Spleen (tissue), 11 donors: ENCODE data around the gene CCDC138. TPM values are rescaled to one million over a fixed set of nuclear protein-coding genes. Genes with fewer than 3 reads are reported as not detected.

ENCODE experiments used
- DNase-seq: peaks from one replicate; pipeline ENCODE4 v3.0.0-alpha.2; 2020
- H3K27ac ChIP-seq, 8 donors: fragments of 200-600 bp; sonication (generic) in 7 of 8; 1 replicate in 4 of 8; 2 replicates in 4 of 8; pipeline versions ENCODE4 v1.5.0 to v1.8.0; 2016 to 2021; ENCODE audit warnings: inconsistent platforms in 4 of 8, mild to moderate bottlenecking in 4 of 8, moderate library complexity in 1 of 8
- H3K27me3 ChIP-seq, 7 donors: fragments of 200-600 bp; sonication (generic) in 6 of 7; replicated peaks in 1 of 7; 1 replicate in 4 of 7; 2 replicates in 3 of 7; pipeline versions ENCODE4 v1.5.0 to v1.8.0; 2016 to 2021; ENCODE audit warnings: inconsistent platforms in 3 of 7, mild to moderate bottlenecking in 1 of 7
- H3K36me3 ChIP-seq, 6 donors: fragments of 200-600 bp; sonication (generic) in 5 of 6; 1 replicate in 4 of 6; 2 replicates in 2 of 6; pipeline versions ENCODE4 v1.5.0 to v1.8.0; 2016 to 2021; ENCODE audit warnings: inconsistent platforms in 2 of 6
- H3K4me1 ChIP-seq, 6 donors: fragments of 200-600 bp; sonication (generic) in 5 of 6; 1 replicate in 3 of 6; 2 replicates in 3 of 6; pipeline versions ENCODE4 v1.5.0 to v1.8.0; 2016 to 2021; ENCODE audit warnings: inconsistent platforms in 3 of 6
- H3K4me3 ChIP-seq, 8 donors: fragments of 200-600 bp; sonication (generic) in 7 of 8; 1 replicate in 4 of 8; 2 replicates in 4 of 8; pipeline versions ENCODE4 v1.5.0 to v1.8.0; 2016 to 2021; ENCODE audit warnings: inconsistent platforms in 4 of 8, mild to moderate bottlenecking in 4 of 8, moderate library complexity in 2 of 8
- H3K9me3 ChIP-seq, 8 donors: fragments of 200-600 bp; sonication (generic) in 7 of 8; 1 replicate in 4 of 8; 2 replicates in 4 of 8; pipeline versions ENCODE4 v1.5.0 to v1.8.0; 2016 to 2021; ENCODE audit warnings: inconsistent platforms in 4 of 8
- POLR2A ChIP-seq, 3 donors: fragments of 450-650 bp; IDR thresholded peaks; one replicate each; pipeline ENCODE4 v1.5.1; 2017; ENCODE audit warnings: antibody characterized with exemption in 3 of 3, mild to moderate bottlenecking in 1 of 3
- POLR2AphosphoS5 ChIP-seq, 3 donors: sonication (generic); formaldehyde crosslinking; IDR thresholded peaks; one replicate each; pipeline ENCODE4 v1.5.1; 2017; ENCODE audit warnings: antibody characterized with exemption in 3 of 3
- WGBS, 5 donors: extraction: QIAGEN DNeasy Blood & Tissue Kit in 3 of 5; methylation state at CpG; one replicate each; pipeline versions ENCODE4 v1.1.5 to v1.1.7; 2013 to 2018; 5-methylcytosine and 5-hydroxymethylcytosine counted together
- intact Hi-C: fragments of 100-400 bp; cut with DNase I; formaldehyde crosslinking; loops from one replicate; pipeline ENCODE4 v1.15.0; 2023; ENCODE audit warnings: low total_unique reads
- polyA plus RNA-seq, 3 donors: library from polyadenylated mRNA; stranded (reverse); fragments of 200-250 nt; gene quantifications; one replicate each; pipeline ENCODE4 v1.2.1, GENCODE V29; 2013
- total RNA-seq, 7 donors: library from RNA; depleted of rRNA in 3 of 7; stranded (reverse); fragments of >200 nt in 3 of 7; fragmentation: NEBNext Ultra II Directional in 4 of 7; extraction: Animal tissue kit (Norgen Biotek cat#: 25700) in 4 of 7; gene quantifications; one replicate each; pipeline versions ENCODE4 v1.1.0 to v1.2.1, GENCODE V29; 2016 to 2021
- TF ChIP-seq, protein P1 (sequence below), 11 experiments: fragments of 200-600 bp in 7 of 11; fragments of 450-650 bp in 4 of 11; sonication (generic) in 4 of 11; IDR thresholded peaks in 8 of 11; conservative IDR thresholded peaks in 3 of 11; 1 replicate in 7 of 11; 2 replicates in 4 of 11; pipeline versions ENCODE4 v1.4.0 to v1.8.0; 2016 to 2021; ENCODE audit warnings: antibody characterized with exemption in 11 of 11, inconsistent platforms in 4 of 11, mild to moderate bottlenecking in 1 of 11
- donor health status: healthy with polysubstance abuse.
- donor health status: DM: no; HTN: no; CAD: no; lungs with moderate emphysema.
- donor health status: DM: no; HTN: no; CAD: no.
- donor health status: Bipolar disorder and iron deficiency.
- donor health status: healthy.
- donor health status: DM: no; HTN: no; CAD: no.
- donor health status: DM: yes; HTN: yes; CAD: no.

Gene CCDC138
- total and polyA plus RNA-seq, 10 donors: 2.0 to 10.5 (median 4.2) TPM

GRCh38 chr2:108778857-108779256, 7.7 kb upstream of the CCDC138 start:
- peaks cover 0 to 100% (median 63%) of the 10 kb centered on the region in 6 donors for H3K36me3 ChIP-seq
- DNase-seq: no peak
- H3K4me3 ChIP-seq: no peak overlapping the region
- no peak for TF ChIP-seq POLR2AphosphoS5 (IDR thresholded peaks at IDR 0.05)
- TF ChIP-seq, protein P1, sequence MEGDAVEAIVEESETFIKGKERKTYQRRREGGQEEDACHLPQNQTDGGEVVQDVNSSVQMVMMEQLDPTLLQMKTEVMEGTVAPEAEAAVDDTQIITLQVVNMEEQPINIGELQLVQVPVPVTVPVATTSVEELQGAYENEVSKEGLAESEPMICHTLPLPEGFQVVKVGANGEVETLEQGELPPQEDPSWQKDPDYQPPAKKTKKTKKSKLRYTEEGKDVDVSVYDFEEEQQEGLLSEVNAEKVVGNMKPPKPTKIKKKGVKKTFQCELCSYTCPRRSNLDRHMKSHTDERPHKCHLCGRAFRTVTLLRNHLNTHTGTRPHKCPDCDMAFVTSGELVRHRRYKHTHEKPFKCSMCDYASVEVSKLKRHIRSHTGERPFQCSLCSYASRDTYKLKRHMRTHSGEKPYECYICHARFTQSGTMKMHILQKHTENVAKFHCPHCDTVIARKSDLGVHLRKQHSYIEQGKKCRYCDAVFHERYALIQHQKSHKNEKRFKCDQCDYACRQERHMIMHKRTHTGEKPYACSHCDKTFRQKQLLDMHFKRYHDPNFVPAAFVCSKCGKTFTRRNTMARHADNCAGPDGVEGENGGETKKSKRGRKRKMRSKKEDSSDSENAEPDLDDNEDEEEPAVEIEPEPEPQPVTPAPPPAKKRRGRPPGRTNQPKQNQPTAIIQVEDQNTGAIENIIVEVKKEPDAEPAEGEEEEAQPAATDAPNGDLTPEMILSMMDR (IDR thresholded peaks at IDR 0.05 in 8 of 11, conservative IDR thresholded peaks at IDR 0.05 in 3 of 11): no peak
- no peak for TF ChIP-seq POLR2A (IDR thresholded peaks at IDR 0.05)
- intact Hi-C loops: no loop called here
- no peaks in the 10 kb centered on the region for H3K27me3 ChIP-seq
- WGBS, 5 donors: 57 to 84% (median 82%) methylated on average over 2 of the region's 2 CpGs
- H3K4me1 ChIP-seq: peaks cover 0 to 12% (median 0%) of the 10 kb centered on the region in 6 donors
- H3K9me3 ChIP-seq: no peaks in the 10 kb centered on the region
- peak overlapping the region in 1 of 8 donors; percentile 11 for H3K27ac ChIP-seq

GRCh38 chr2:108786008-108786353, 590 bp upstream of the CCDC138 start:
- Histone ChIP-seq H3K27me3 (no peaks in the 10 kb centered on the region), H3K4me1 (peaks cover 0 to 21% (median 14%) of the 10 kb centered on the region in 6 donors), H3K27ac (peak overlapping the region; percentile 36 to 88 (median 83)), H3K4me3 (peak overlapping the region; percentile 70 to 86 (median 76)), H3K36me3 (peaks cover 0 to 47% (median 32%) of the 10 kb centered on the region in 6 donors), H3K9me3 (no peaks in the 10 kb centered on the region)
- intact Hi-C loops: no loop called here
- WGBS, 5 donors: 0% methylated on average over 1 of the region's 1 CpG
- DNase-seq: no peak
- TF ChIP-seq POLR2A (IDR thresholded peaks at IDR 0.05) (no peak), POLR2AphosphoS5 (IDR thresholded peaks at IDR 0.05) (no peak)
- TF ChIP-seq, protein P1 (IDR thresholded peaks at IDR 0.05 in 8 of 11, conservative IDR thresholded peaks at IDR 0.05 in 3 of 11): no peak

- no peaks in the 10 kb centered on the region for H3K27me3 ChIP-seq
- DNase-seq: no peak
- peaks cover 0 to 21% (median 14%) of the 10 kb centered on the region in 6 donors for H3K4me1 ChIP-seq
- H3K9me3 ChIP-seq: no peaks in the 10 kb centered on the region
- H3K4me3 ChIP-seq: peak overlapping the region; percentile 70 to 86 (median 76)
- peaks cover 0 to 41% (median 24%) of the 10 kb centered on the region in 6 donors for H3K36me3 ChIP-seq
- intact Hi-C loops: no loop called here
- WGBS, 5 donors: 1 to 3% (median 2%) methylated on average over 6 of the region's 6 CpGs
- H3K27ac ChIP-seq: peak overlapping the region in 6 of 8 donors; percentile 77 to 88 (median 86)
- TF ChIP-seq POLR2A (IDR thresholded peaks at IDR 0.05) (no peak), POLR2AphosphoS5 (IDR thresholded peaks at IDR 0.05) (no peak)
- TF ChIP-seq, protein P1 (IDR thresholded peaks at IDR 0.05 in 8 of 11, conservative IDR thresholded peaks at IDR 0.05 in 3 of 11): no peak
Measured at GRCh38 chr2:108787216-108787541, 608 bp downstream of the CCDC138 start.

DNA sequence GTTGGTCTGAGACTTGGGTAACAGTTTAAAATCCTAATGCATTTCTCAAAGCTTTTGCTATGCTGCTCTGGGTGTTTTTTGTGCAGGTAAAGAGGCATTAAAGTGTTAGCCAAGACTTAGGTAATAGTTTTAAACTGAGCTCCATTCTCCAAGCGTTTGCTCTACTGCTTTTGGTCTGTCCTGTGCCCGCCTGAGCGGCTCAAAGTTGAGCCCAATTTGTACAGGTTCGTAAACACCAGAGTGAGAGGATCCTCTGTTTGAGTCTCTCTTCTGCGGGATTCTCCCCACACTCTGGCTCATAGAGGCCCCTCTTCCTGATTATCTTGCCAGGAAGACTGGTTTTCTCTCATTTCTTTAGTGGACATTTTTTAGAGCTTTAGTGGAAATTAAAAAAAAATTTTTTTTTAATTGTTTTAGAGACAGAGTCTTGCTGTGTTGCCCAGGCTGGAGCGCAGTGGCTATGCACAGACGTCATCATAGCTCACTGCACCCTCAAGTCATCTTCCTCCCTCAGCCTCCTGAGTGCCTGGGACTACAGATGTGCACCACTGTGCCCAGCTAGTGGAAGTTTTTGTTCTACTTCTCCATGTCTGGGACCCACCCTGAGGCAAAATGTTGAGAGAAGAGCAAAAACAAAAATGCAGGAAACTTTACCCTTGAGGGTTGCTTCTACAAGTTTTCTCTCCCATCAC, 16.6 kb downstream of the CCDC138 start:
- H3K36me3 ChIP-seq: peaks cover 0 to 67% (median 16%) of the 10 kb centered on the region in 6 donors
- H3K4me1 ChIP-seq: no peaks in the 10 kb centered on the region
- H3K27me3 ChIP-seq: no peaks in the 10 kb centered on the region
- 92 to 97% (median 96%) methylated on average over 7 of the region's 7 CpGs for WGBS, 5 donors
- H3K27ac ChIP-seq: no peak overlapping the region
- H3K4me3 ChIP-seq: no peak overlapping the region
- no peaks in the 10 kb centered on the region for H3K9me3 ChIP-seq
- intact Hi-C loops: no loop called here
- no peak for DNase-seq
- TF ChIP-seq POLR2AphosphoS5 (IDR thresholded peaks at IDR 0.05) (no peak), POLR2A (IDR thresholded peaks at IDR 0.05) (no peak)
- TF ChIP-seq, protein P1 (IDR thresholded peaks at IDR 0.05 in 8 of 11, conservative IDR thresholded peaks at IDR 0.05 in 3 of 11): no peak
